ENCODE results near the gene TMEM41A.

TMEM41A gene

DNA sequence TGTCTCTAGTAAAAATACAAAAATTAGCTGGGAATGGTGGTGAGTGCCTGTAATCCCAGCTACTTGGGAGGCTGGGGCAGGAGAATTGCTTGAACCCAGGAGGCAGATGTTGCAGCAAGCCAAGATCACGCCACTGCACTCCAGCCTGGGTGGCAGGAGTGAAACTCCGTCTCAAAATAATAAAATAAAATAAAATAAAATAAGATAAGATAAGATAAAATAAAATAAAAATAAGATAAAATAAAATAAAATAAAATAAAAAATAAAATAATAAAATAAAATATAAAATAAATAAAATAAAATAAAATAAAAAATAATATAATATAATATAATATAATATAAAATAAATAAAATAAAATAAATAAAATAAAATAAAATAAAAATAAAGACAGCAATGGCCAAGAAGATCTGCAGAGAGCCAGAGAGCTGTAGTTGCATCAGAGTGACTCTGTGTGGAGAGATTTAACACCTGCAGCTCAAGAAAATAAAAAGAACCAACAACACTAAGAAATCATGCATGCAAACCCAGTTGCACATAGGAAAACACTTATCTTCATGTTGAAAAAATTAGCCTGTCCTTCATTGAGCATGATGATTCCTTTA, 27.6 kb upstream of the TMEM41A start:
- no peaks in the 10 kb centered on the region for H3F3A ChIP-seq (ENCODE audit: insufficient read depth, low read length)
- no peak overlapping the region for H2AFZ ChIP-seq (ENCODE audit: low read length)
- no peak overlapping the region for H3K9ac ChIP-seq (ENCODE audit: low read length)
- no peaks in the 10 kb centered on the region for H3K9me2 ChIP-seq (replicated peaks; ENCODE audit: insufficient read depth, low read length)
- H3K4me2 ChIP-seq (ENCODE audit: low read depth, low read length), result no peak overlapping the region
- no peak overlapping the region for H3K4me3 ChIP-seq (ENCODE audit: low read length)
- TF ChIP-seq, protein P1, sequence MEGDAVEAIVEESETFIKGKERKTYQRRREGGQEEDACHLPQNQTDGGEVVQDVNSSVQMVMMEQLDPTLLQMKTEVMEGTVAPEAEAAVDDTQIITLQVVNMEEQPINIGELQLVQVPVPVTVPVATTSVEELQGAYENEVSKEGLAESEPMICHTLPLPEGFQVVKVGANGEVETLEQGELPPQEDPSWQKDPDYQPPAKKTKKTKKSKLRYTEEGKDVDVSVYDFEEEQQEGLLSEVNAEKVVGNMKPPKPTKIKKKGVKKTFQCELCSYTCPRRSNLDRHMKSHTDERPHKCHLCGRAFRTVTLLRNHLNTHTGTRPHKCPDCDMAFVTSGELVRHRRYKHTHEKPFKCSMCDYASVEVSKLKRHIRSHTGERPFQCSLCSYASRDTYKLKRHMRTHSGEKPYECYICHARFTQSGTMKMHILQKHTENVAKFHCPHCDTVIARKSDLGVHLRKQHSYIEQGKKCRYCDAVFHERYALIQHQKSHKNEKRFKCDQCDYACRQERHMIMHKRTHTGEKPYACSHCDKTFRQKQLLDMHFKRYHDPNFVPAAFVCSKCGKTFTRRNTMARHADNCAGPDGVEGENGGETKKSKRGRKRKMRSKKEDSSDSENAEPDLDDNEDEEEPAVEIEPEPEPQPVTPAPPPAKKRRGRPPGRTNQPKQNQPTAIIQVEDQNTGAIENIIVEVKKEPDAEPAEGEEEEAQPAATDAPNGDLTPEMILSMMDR (IDR thresholded peaks at IDR 0.05; ENCODE audit: low read length), result no peak
- no peak for TF ChIP-seq EZH2 (optimal IDR thresholded peaks at IDR 0.05; ENCODE audit: low read depth, low read length)
- no peak for TF ChIP-seq EZH2phosphoT487 (IDR thresholded peaks at IDR 0.05; ENCODE audit: low read length)
- DNase-seq, result no peak
- no peak overlapping the region for H3K27ac ChIP-seq (ENCODE audit: low read length)
- H3K4me1 ChIP-seq (ENCODE audit: low read length), result no peaks in the 10 kb centered on the region
- no peaks in the 10 kb centered on the region for H4K20me1 ChIP-seq (ENCODE audit: insufficient read depth, low read length)
- no peaks in the 10 kb centered on the region for H3K36me3 ChIP-seq (replicated peaks; ENCODE audit: insufficient read depth, low read length)
- no peaks in the 10 kb centered on the region for H3K27me3 ChIP-seq (replicated peaks; ENCODE audit: insufficient read depth, low read length)
- H3K9me3 ChIP-seq (replicated peaks; ENCODE audit: insufficient read depth, low read length), result no peaks in the 10 kb centered on the region
- no peaks in the 10 kb centered on the region for H3K79me2 ChIP-seq (ENCODE audit: low read length)

DNA sequence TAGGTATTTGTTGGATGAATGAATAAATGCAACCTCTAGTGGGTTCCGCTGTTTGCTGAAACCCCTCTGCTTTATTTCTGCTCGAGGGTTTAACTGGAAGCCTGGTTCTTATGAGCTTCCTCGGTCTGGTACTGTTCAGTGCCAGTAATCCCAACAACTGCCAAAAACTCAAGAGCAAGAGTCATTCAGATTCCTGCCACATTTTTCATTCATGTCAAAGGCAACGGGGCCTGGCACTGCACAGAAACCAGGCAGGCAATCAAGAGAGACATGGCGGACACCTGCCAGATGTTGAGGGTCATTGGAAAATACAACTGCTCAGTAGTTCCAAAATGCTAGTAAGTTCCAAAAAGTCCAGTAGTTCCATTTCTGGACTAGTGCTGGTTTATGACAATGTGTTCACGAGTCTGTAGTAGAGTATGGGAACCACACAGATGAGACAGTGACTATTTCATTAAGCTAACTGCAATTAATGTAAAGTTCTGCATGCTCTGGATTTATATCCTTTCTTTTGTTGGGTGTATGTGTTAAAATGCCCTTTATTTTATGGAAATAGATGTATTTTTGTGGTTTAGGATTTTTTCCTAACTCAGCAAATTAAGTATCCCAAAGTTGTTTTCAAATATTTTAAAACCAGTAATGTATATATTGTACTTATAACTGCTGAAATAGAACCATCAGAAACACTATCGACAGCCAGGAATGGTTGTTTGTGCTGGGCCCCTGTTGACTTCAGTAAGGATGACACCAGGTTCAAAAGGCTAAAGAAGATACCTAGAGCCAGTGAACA, 22.7 kb upstream of the TMEM41A start:
- H3K4me1 ChIP-seq (ENCODE audit: low read length), result peaks cover 15% of the 10 kb centered on the region
- no peaks in the 10 kb centered on the region for H3K36me3 ChIP-seq (replicated peaks; ENCODE audit: insufficient read depth, low read length)
- H3F3A ChIP-seq (ENCODE audit: insufficient read depth, low read length), result no peaks in the 10 kb centered on the region
- no peaks in the 10 kb centered on the region for H3K79me2 ChIP-seq (ENCODE audit: low read length)
- no peaks in the 10 kb centered on the region for H3K27me3 ChIP-seq (replicated peaks; ENCODE audit: insufficient read depth, low read length)
- H3K9me2 ChIP-seq (replicated peaks; ENCODE audit: insufficient read depth, low read length), result no peaks in the 10 kb centered on the region
- H3K9me3 ChIP-seq (replicated peaks; ENCODE audit: insufficient read depth, low read length), result no peaks in the 10 kb centered on the region
- H3K27ac ChIP-seq (ENCODE audit: low read length), result no peak overlapping the region
- H4K20me1 ChIP-seq (ENCODE audit: insufficient read depth, low read length), result no peaks in the 10 kb centered on the region
- TF ChIP-seq EZH2 (optimal IDR thresholded peaks at IDR 0.05; ENCODE audit: low read depth, low read length) (no peak), EZH2phosphoT487 (IDR thresholded peaks at IDR 0.05; ENCODE audit: low read length) (no peak)
- TF ChIP-seq, protein P1 (IDR thresholded peaks at IDR 0.05; ENCODE audit: low read length), result no peak
- no peak overlapping the region for H3K4me3 ChIP-seq (ENCODE audit: low read length)
- H3K4me2 ChIP-seq (ENCODE audit: low read depth, low read length), result no peak overlapping the region
- DNase-seq, result no peak
- no peak overlapping the region for H3K9ac ChIP-seq (ENCODE audit: low read length)
- H2AFZ ChIP-seq (ENCODE audit: low read length), result no peak overlapping the region

DNA sequence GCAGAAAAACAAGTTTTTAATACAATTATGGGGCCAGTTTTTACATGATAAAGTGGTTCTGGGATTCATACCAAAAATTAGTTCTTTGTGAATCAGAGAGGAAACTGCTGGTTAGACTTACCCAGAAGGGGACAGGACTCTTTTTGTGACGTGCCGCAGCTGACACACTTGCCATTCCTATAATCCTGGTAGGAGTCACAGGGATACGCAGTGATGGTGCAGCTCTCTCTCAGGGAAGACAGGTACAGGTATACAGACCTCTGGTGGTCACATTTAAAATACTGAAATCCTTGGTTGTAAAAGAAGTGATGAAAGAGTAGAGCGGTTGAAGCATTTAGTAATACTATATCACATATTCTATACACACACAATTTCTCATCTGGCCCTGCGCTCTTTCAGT, 20.2 kb upstream of the TMEM41A start:
- Histone ChIP-seq H4K20me1 (ENCODE audit: insufficient read depth, low read length) (no peaks in the 10 kb centered on the region), H3K36me3 (replicated peaks; ENCODE audit: insufficient read depth, low read length) (no peaks in the 10 kb centered on the region), H3K4me2 (ENCODE audit: low read depth, low read length) (no peak overlapping the region), H3K9me2 (replicated peaks; ENCODE audit: insufficient read depth, low read length) (no peaks in the 10 kb centered on the region), H3K79me2 (ENCODE audit: low read length) (no peaks in the 10 kb centered on the region), H3K9me3 (replicated peaks; ENCODE audit: insufficient read depth, low read length) (no peaks in the 10 kb centered on the region), H3K4me3 (ENCODE audit: low read length) (no peak overlapping the region), H3K27ac (ENCODE audit: low read length) (no peak overlapping the region), H2AFZ (ENCODE audit: low read length) (no peak overlapping the region), H3F3A (ENCODE audit: insufficient read depth, low read length) (no peaks in the 10 kb centered on the region), H3K27me3 (replicated peaks; ENCODE audit: insufficient read depth, low read length) (no peaks in the 10 kb centered on the region), H3K4me1 (ENCODE audit: low read length) (peaks cover 15% of the 10 kb centered on the region), H3K9ac (ENCODE audit: low read length) (no peak overlapping the region)
- no peak for DNase-seq
- TF ChIP-seq, protein P1 (IDR thresholded peaks at IDR 0.05; ENCODE audit: low read length), result no peak; the same call in 1 of the 2 replicates
- TF ChIP-seq EZH2 (optimal IDR thresholded peaks at IDR 0.05; ENCODE audit: low read depth, low read length) (no peak), EZH2phosphoT487 (IDR thresholded peaks at IDR 0.05; ENCODE audit: low read length) (no peak)

Measured in MM.1S (cell line).